HG02870 (cell line): ENCODE measurements around the gene BCAS1.
"Not testable (repeated sequence)": the region's sequence is repeated elsewhere in the genome, so short reads cannot be mapped to it uniquely, and the experiment has no call there.

Experiments used
- ATAC-seq: cut with Tn5 transposase; IDR thresholded peaks from one replicate; pipeline ENCODE4 v1.9.1; 2021; ENCODE audit warnings: mild to moderate bottlenecking, moderate library complexity; ENCODE audit not compliant: unreplicated experiment

The BCAS1 gene

GRCh38 chr20:53945478-53945877 lies 124.9 kb downstream of the BCAS1 start:
- no peak for ATAC-seq

- ATAC-seq = no peak
Observed at GRCh38 chr20:53944796-53945195, 125.6 kb downstream of the BCAS1 start.

- no peak for ATAC-seq
Observed at GRCh38 chr20:53943522-53944291, 126.7 kb downstream of the BCAS1 start.

- no peak for ATAC-seq
Observed at GRCh38 chr20:53942973-53943372, 127.4 kb downstream of the BCAS1 start.

GRCh38 chr20:53942472-53942816 lies 128.0 kb downstream of the BCAS1 start:
- ATAC-seq = no peak

GRCh38 chr20:53941680-53942471 lies 128.5 kb downstream of the BCAS1 start:
- peak; percentile 39 for ATAC-seq

GRCh38 chr20:53940907-53941545 lies 129.4 kb downstream of the BCAS1 start:
- ATAC-seq = no peak

- no peak for ATAC-seq
Observed at GRCh38 chr20:53940360-53940702, 130.1 kb downstream of the BCAS1 start.

- peak; percentile 66 for ATAC-seq
Observed at GRCh38 chr20:53939572-53940359, 130.6 kb downstream of the BCAS1 start.

GRCh38 chr20:53939190-53939571 lies 131.2 kb downstream of the BCAS1 start:
- no peak for ATAC-seq

- no peak for ATAC-seq
Observed at GRCh38 chr20:53938739-53939138, 131.7 kb downstream of the BCAS1 start.

GRCh38 chr20:53937929-53938367 lies 132.4 kb downstream of the BCAS1 start:
- no peak for ATAC-seq

- no peak for ATAC-seq
Observed at GRCh38 chr20:53937339-53937741, 133.1 kb downstream of the BCAS1 start.

GRCh38 chr20:53935344-53936084 lies 134.9 kb downstream of the BCAS1 start:
- ATAC-seq = no peak

GRCh38 chr20:53934421-53935343 lies 135.7 kb downstream of the BCAS1 start:
- ATAC-seq = peak; percentile 36

- ATAC-seq = no peak
Observed at GRCh38 chr20:53933232-53933846, 137.1 kb downstream of the BCAS1 start.

- not testable (repeated sequence) for ATAC-seq
Observed at GRCh38 chr20:53932655-53933192, 137.7 kb downstream of the BCAS1 start.

- no peak for ATAC-seq
Observed at GRCh38 chr20:53931597-53931996, 138.8 kb downstream of the BCAS1 start.
